ENCODE data around the gene OXA1L. TPM values are rescaled to one million over a fixed set of nuclear protein-coding genes. Genes with fewer than 3 reads are reported as not detected.
A peak's percentile ranks its signal among the peaks of the same experiment; 100 is the strongest.
"Not testable (repeated sequence)": the region's sequence is repeated elsewhere in the genome, so short reads cannot be mapped to it uniquely, and the experiment has no call there.

The OXA1L gene
- 150 and 207 TPM in 2 replicates for total RNA-seq (2014; rRNA removed; shearing (Covaris generic))
- 134 and 144 TPM in 2 replicates for polyA plus RNA-seq (2015; cell fraction: cytosol; rRNA removed)
- polyA plus RNA-seq (2015; cell fraction: nucleus; rRNA removed) = 250 and 305 TPM in 2 replicates

GRCh38 chr14:22766457-22767322 lies at the start of gene OXA1L:
Gene OXA1L, plus strand, starts transcription at chr14:22766688. Its CDS starts 14 bp downstream, at chr14:22766702.
- peak; percentile 91 for DNase-seq (ENCODE audit: low read depth)

- DNase-seq (ENCODE audit: low read depth) = no peak
Observed at GRCh38 chr14:22718091-22718490, 48.4 kb upstream of the OXA1L start.

- no peak for DNase-seq (ENCODE audit: low read depth)
Observed at GRCh38 chr14:22721213-22721612, 45.3 kb upstream of the OXA1L start.

GRCh38 chr14:22723815-22724214 lies 42.7 kb upstream of the OXA1L start:
- no peak for DNase-seq (ENCODE audit: low read depth)

GRCh38 chr14:22724847-22725246 lies 41.6 kb upstream of the OXA1L start:
- not testable (repeated sequence) for DNase-seq (ENCODE audit: low read depth)

- not testable (repeated sequence) for DNase-seq (ENCODE audit: low read depth)
Observed at GRCh38 chr14:22725374-22725773, 41.1 kb upstream of the OXA1L start.

- no peak for DNase-seq (ENCODE audit: low read depth)
Observed at GRCh38 chr14:22726012-22726411, 40.5 kb upstream of the OXA1L start.

GRCh38 chr14:22732062-22732461 lies 34.4 kb upstream of the OXA1L start:
- DNase-seq (ENCODE audit: low read depth) = not testable (repeated sequence)

GRCh38 chr14:22733829-22734228 lies 32.7 kb upstream of the OXA1L start:
- no peak for DNase-seq (ENCODE audit: low read depth)

GRCh38 chr14:22735096-22735495 lies 31.4 kb upstream of the OXA1L start:
- no peak for DNase-seq (ENCODE audit: low read depth)

GRCh38 chr14:22736384-22736783 lies 30.1 kb upstream of the OXA1L start:
- not testable (repeated sequence) for DNase-seq (ENCODE audit: low read depth)

- DNase-seq (ENCODE audit: low read depth) = no peak
Observed at GRCh38 chr14:22737052-22737451, 29.4 kb upstream of the OXA1L start.

- DNase-seq (ENCODE audit: low read depth) = no peak
Observed at GRCh38 chr14:22739423-22739822, 27.1 kb upstream of the OXA1L start.

- no peak for DNase-seq (ENCODE audit: low read depth)
Observed at GRCh38 chr14:22740020-22740419, 26.5 kb upstream of the OXA1L start.

GRCh38 chr14:22747769-22748168 lies 18.7 kb upstream of the OXA1L start:
- DNase-seq (ENCODE audit: low read depth) = no peak

- DNase-seq (ENCODE audit: low read depth) = no peak
Observed at GRCh38 chr14:22748206-22748605, 18.3 kb upstream of the OXA1L start.

- DNase-seq (ENCODE audit: low read depth) = no peak
Observed at GRCh38 chr14:22748631-22749068, 17.8 kb upstream of the OXA1L start.

- DNase-seq (ENCODE audit: low read depth) = no peak
Observed at GRCh38 chr14:22752422-22752821, 14.1 kb upstream of the OXA1L start.

- DNase-seq (ENCODE audit: low read depth) = no peak
Observed at GRCh38 chr14:22753586-22753985, 12.9 kb upstream of the OXA1L start.

- not testable (repeated sequence) for DNase-seq (ENCODE audit: low read depth)
Observed at GRCh38 chr14:22757972-22758650, 8.4 kb upstream of the OXA1L start.

GRCh38 chr14:22761734-22762133 lies 4.8 kb upstream of the OXA1L start:
- no peak for DNase-seq (ENCODE audit: low read depth)

- no peak for DNase-seq (ENCODE audit: low read depth)
Observed at GRCh38 chr14:22764382-22764781, 2.1 kb upstream of the OXA1L start.

- no peak for DNase-seq (ENCODE audit: low read depth)
Observed at GRCh38 chr14:22767323-22767589, 768 bp downstream of the OXA1L start.
